Tibial nerve (tissue), 4 donors: Measurements from ENCODE around the gene PLEKHG4B. TPM values are rescaled to one million over a fixed set of nuclear protein-coding genes. Genes with fewer than 3 reads are reported as not detected.

Source experiments
- DNase-seq, 2 donors: peaks; one replicate each; pipeline ENCODE4 v3.0.0-alpha.2; 2019; ENCODE audit warnings: low spot score in 2 of 2
- H3K27ac ChIP-seq, 4 donors: fragments of 200-600 bp; sonication (generic) in 3 of 4; one replicate each; pipeline ENCODE4 v1.5.1; 2017 to 2019; ENCODE audit warnings: mild to moderate bottlenecking in 1 of 4
- H3K27me3 ChIP-seq, 2 donors: fragments of 200-600 bp; sonication (generic) in 1 of 2; one replicate each; pipeline versions ENCODE4 v1.5.1 to v1.6.0; 2017 to 2019
- H3K36me3 ChIP-seq, 3 donors: fragments of 200-600 bp; sonication (generic); one replicate each; pipeline ENCODE4 v1.5.1; 2018 to 2019
- H3K4me1 ChIP-seq, 4 donors: fragments of 200-600 bp; sonication (generic) in 3 of 4; one replicate each; pipeline ENCODE4 v1.5.1; 2017 to 2019
- H3K4me3 ChIP-seq, 4 donors: fragments of 200-600 bp; sonication (generic) in 3 of 4; one replicate each; pipeline ENCODE4 v1.5.1; 2017 to 2019; ENCODE audit warnings: mild to moderate bottlenecking in 1 of 4, moderate library complexity in 1 of 4
- H3K9me3 ChIP-seq, 4 donors: fragments of 200-600 bp; sonication (generic) in 3 of 4; one replicate each; pipeline ENCODE4 v1.5.1; 2017 to 2019
- EP300 ChIP-seq, 2 donors: sonication (generic); formaldehyde crosslinking; IDR thresholded peaks; one replicate each; pipeline ENCODE4 v1.6.1; 2017; ENCODE audit warnings: antibody characterized with exemption in 2 of 2, mild to moderate bottlenecking in 1 of 2
- POLR2A ChIP-seq, 2 donors: fragments of 450-650 bp; IDR thresholded peaks; one replicate each; pipeline ENCODE4 v1.6.1; 2017; ENCODE audit warnings: antibody characterized with exemption in 2 of 2, mild to moderate bottlenecking in 2 of 2, moderate library complexity in 2 of 2
- WGBS, 2 donors: methylation state at CpG; one replicate each; pipeline ENCODE4 v1.1.5; 2018; 5-methylcytosine and 5-hydroxymethylcytosine counted together
- total RNA-seq, 4 donors: library from RNA; depleted of rRNA; stranded (reverse); fragments of >200 nt; gene quantifications; one replicate each; pipeline ENCODE4 v1.1.0, GENCODE V29; 2016
- TF ChIP-seq, protein P1 (sequence below), 5 experiments: fragments of 200-600 bp in 3 of 5; fragments of 450-650 bp in 2 of 5; sonication (generic) in 3 of 5; IDR thresholded peaks; one replicate each; pipeline ENCODE4 v1.5.1; 2016 to 2019; ENCODE audit warnings: antibody characterized with exemption in 5 of 5, mild to moderate bottlenecking in 3 of 5, moderate library complexity in 2 of 5

Gene PLEKHG4B
- total RNA-seq, 4 donors from 2014 or later, result under 0.01 to 0.42 (median 0.26) TPM

DNA sequence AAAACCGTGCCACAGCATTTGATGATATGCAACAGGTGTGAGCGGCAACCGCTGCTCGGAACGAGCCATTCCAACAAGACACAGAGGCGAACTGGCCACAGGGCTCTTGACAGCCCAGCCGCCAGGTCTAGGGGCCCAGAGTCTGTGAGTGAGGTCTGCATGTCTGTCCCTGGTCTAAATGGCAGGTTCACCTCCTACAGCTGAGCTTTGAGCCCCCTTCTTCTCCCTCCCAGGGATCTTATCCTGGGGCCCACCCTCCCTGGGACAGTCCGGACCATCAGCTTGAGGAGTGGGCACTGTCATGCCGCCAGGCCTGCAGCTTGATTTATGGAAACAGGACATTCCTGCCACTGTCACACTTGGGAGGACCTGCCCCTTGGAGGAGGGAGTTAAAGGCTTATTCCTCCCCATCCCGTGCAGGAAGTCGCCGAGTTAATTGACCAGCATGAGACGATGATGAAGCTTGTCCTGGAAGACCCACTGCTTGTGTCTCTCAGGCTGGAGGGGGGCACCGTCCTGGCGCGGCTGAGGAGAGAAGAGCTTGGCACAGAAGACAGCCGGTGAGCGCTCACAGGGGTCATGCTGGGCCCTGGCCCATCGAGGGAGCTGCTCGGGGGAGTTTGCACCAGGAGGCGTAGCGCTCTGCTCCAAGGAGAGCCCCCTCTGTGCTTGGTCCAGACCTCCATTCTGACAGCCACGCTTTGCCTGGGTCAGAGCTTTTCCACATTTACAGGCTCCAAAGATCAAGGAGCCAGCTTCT is 63.9 kb downstream of the PLEKHG4B start:
- H3K27me3 ChIP-seq, result no peaks in the 10 kb centered on the region
- DNase-seq, result no peak
- H3K4me3 ChIP-seq, result no peak overlapping the region
- H3K9me3 ChIP-seq, result no peaks in the 10 kb centered on the region
- H3K4me1 ChIP-seq, result peaks cover 0 to 9% (median 0%) of the 10 kb centered on the region in 4 donors
- WGBS, 2 donors, result 86 to 87% methylated on average over 23 of the region's 23 CpGs
- no peak overlapping the region for H3K27ac ChIP-seq
- TF ChIP-seq EP300 (IDR thresholded peaks at IDR 0.05) (no peak), POLR2A (IDR thresholded peaks at IDR 0.05) (no peak)
- TF ChIP-seq, protein P1, sequence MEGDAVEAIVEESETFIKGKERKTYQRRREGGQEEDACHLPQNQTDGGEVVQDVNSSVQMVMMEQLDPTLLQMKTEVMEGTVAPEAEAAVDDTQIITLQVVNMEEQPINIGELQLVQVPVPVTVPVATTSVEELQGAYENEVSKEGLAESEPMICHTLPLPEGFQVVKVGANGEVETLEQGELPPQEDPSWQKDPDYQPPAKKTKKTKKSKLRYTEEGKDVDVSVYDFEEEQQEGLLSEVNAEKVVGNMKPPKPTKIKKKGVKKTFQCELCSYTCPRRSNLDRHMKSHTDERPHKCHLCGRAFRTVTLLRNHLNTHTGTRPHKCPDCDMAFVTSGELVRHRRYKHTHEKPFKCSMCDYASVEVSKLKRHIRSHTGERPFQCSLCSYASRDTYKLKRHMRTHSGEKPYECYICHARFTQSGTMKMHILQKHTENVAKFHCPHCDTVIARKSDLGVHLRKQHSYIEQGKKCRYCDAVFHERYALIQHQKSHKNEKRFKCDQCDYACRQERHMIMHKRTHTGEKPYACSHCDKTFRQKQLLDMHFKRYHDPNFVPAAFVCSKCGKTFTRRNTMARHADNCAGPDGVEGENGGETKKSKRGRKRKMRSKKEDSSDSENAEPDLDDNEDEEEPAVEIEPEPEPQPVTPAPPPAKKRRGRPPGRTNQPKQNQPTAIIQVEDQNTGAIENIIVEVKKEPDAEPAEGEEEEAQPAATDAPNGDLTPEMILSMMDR (IDR thresholded peaks at IDR 0.05), result no peak
- H3K36me3 ChIP-seq, result no peaks in the 10 kb centered on the region

DNA sequence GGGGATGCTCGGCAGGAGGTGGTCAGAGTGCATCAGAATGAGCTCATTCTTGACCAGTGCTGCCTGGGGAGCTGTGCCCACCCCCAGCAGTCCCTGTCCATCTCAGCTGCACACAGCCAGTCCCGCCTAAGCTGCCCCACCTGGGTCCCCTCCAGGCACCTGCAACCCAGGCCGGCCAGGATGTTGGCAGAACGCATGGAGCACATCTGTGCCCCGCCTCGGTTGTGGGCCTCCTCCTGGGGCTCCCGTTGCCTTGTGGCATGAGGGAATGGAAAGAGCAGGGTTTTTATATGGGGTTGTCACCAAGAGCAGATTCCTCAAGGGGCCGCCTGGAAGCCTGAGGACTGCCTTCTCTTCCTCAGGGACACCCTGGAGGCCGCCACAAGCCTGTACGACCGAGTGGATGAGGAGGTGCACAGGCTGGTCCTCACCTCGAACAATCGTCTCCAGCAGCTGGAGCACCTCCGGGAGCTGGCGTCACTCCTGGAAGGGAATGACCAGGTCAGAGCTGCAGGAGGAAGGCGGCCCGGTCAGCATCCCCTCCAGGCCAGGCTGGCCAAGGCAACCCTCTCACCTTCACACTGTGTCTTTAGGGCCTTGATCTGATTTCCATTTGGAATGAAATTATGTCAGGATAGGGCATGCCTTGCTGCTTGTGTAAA is 64.6 kb downstream of the PLEKHG4B start:
- Histone ChIP-seq H3K36me3 (no peaks in the 10 kb centered on the region), H3K27ac (no peak overlapping the region), H3K4me1 (peaks cover 0 to 9% (median 0%) of the 10 kb centered on the region in 4 donors), H3K4me3 (no peak overlapping the region), H3K9me3 (no peaks in the 10 kb centered on the region), H3K27me3 (no peaks in the 10 kb centered on the region)
- WGBS, 2 donors, result 81 to 84% methylated on average over 10 to 17 of the region's 17 CpGs
- TF ChIP-seq POLR2A (IDR thresholded peaks at IDR 0.05), result no peak
- TF ChIP-seq, protein P1 (IDR thresholded peaks at IDR 0.05), result no peak
- no peak for TF ChIP-seq EP300 (IDR thresholded peaks at IDR 0.05)
- no peak for DNase-seq

DNA sequence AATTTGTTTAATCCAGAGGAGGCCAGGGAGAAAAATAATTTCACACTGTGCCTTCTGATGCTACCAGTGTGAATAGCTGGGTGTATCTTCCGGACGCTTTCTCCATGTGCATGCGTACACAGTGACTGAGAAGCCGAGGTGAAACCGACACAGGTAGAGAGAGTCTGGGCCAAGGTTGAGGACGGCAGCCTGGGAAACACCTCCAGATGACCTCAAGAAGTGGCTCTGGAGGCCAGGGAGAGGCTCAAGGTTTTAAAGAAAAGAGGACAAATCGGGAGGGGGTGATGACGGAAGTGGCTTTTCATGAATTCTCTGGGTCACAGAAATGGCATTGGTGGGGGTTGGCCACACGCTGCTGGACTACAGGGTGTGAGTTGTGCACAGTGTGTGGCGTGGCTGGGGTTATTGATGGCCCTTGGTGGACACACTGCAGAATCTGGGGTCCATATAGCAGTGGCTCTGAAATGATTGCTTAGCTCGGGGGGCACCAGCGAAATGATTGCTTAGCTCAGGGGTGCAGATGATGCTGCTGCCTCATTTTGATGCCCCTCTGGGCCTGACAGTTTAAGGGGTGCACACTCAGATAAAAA is 65.3 kb downstream of the PLEKHG4B start:
- Histone ChIP-seq H3K27ac (no peak overlapping the region), H3K27me3 (no peaks in the 10 kb centered on the region), H3K4me3 (no peak overlapping the region), H3K9me3 (no peaks in the 10 kb centered on the region), H3K36me3 (no peaks in the 10 kb centered on the region), H3K4me1 (peaks cover 0 to 9% (median 0%) of the 10 kb centered on the region in 4 donors)
- 85% methylated on average over 12 of the region's 12 CpGs for WGBS, 2 donors
- DNase-seq, result no peak
- TF ChIP-seq EP300 (IDR thresholded peaks at IDR 0.05), result no peak
- TF ChIP-seq POLR2A (IDR thresholded peaks at IDR 0.05), result no peak
- TF ChIP-seq, protein P1 (IDR thresholded peaks at IDR 0.05), result no peak

DNA sequence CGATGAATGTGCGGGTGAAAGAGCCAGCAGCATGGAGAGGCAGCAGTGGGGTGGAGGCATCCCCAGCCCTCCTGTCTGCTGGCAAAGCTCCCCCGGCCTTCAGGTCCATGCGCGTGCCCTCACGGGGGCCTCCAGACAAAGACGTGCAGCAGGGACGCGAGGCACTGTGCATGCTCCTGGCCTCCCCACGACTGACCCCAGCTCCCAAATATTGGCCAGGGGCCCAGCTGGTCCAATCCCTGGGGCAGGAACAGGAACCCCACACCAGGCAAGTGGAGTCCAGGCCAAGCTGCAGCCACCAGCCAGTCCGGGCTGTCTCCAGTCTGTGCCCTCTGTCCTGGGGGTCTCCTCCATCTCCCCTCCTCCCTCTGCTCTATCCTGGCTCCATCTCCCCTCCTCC is 65.8 kb downstream of the PLEKHG4B start:
- Histone ChIP-seq H3K4me1 (peaks cover 0 to 9% (median 0%) of the 10 kb centered on the region in 4 donors), H3K4me3 (no peak overlapping the region), H3K36me3 (no peaks in the 10 kb centered on the region), H3K9me3 (no peaks in the 10 kb centered on the region), H3K27me3 (no peaks in the 10 kb centered on the region), H3K27ac (no peak overlapping the region)
- 75 to 76% methylated on average over 9 to 11 of the region's 11 CpGs for WGBS, 2 donors
- TF ChIP-seq EP300 (IDR thresholded peaks at IDR 0.05) (no peak), POLR2A (IDR thresholded peaks at IDR 0.05) (no peak)
- TF ChIP-seq, protein P1 (IDR thresholded peaks at IDR 0.05), result no peak
- DNase-seq, result no peak
